ENCODE results near the gene KLHL26. TPM values are rescaled to one million over a fixed set of nuclear protein-coding genes. Genes with fewer than 3 reads are reported as not detected.
A peak's percentile ranks its signal among the peaks of the same experiment; 100 is the strongest.

The KLHL26 gene
- total and polyA plus RNA-seq, 9 of the 15 experiments (the other 6 are each of a cell fraction or from before 2014, with no cell fraction given) = 0.13 to 13.3 (median 1.4) TPM

GRCh38 chr19:18588611-18589379 is 48.0 kb upstream of the KLHL26 start, which contains the start of gene REX1BD (continued):
- peak in 1 of 2 experiments; percentile 84; a peak in 1 of 4 replicates for TF ChIP-seq BCLAF1 (IDR thresholded peaks at IDR 0.05; ENCODE audit: borderline replicate concordance in 1 of 2, control insufficient read depth in 1 of 2, low read depth in 2 of 2, low read length in 1 of 2)
- no peak; the same call in 1 of the 2 replicates for TF ChIP-seq ZNF121 (CRISPR knock-in tag; conservative IDR thresholded peaks at IDR 0.05)
- TF ChIP-seq, protein P1, sequence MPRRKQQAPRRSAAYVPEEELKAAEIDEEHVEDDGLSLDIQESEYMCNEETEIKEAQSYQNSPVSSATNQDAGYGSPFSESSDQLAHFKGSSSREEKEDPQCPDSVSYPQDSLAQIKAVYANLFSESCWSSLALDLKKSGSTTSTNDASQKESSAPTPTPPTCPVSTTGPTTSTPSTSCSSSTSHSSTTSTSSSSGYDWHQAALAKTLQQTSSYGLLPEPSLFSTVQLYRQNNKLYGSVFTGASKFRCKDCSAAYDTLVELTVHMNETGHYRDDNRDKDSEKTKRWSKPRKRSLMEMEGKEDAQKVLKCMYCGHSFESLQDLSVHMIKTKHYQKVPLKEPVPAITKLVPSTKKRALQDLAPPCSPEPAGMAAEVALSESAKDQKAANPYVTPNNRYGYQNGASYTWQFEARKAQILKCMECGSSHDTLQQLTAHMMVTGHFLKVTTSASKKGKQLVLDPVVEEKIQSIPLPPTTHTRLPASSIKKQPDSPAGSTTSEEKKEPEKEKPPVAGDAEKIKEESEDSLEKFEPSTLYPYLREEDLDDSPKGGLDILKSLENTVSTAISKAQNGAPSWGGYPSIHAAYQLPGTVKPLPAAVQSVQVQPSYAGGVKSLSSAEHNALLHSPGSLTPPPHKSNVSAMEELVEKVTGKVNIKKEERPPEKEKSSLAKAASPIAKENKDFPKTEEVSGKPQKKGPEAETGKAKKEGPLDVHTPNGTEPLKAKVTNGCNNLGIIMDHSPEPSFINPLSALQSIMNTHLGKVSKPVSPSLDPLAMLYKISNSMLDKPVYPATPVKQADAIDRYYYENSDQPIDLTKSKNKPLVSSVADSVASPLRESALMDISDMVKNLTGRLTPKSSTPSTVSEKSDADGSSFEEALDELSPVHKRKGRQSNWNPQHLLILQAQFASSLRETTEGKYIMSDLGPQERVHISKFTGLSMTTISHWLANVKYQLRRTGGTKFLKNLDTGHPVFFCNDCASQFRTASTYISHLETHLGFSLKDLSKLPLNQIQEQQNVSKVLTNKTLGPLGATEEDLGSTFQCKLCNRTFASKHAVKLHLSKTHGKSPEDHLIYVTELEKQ (CRISPR knock-in tag; IDR thresholded peaks at IDR 0.05) = no peak
- no peak for TF ChIP-seq ZNF12 (CRISPR knock-in tag; IDR thresholded peaks at IDR 0.05)
- TF ChIP-seq CBX3 (IDR thresholded peaks at IDR 0.05; ENCODE audit: borderline replicate concordance in 1 of 2, low read length in 2 of 2) = peak in 1 of 2 experiments; percentile 85; a peak in 1 of 3 replicates
- no peak for TF ChIP-seq ZNF175 (CRISPR knock-in tag; IDR thresholded peaks at IDR 0.05; ENCODE audit: low read depth)
- TF ChIP-seq, protein P2, sequence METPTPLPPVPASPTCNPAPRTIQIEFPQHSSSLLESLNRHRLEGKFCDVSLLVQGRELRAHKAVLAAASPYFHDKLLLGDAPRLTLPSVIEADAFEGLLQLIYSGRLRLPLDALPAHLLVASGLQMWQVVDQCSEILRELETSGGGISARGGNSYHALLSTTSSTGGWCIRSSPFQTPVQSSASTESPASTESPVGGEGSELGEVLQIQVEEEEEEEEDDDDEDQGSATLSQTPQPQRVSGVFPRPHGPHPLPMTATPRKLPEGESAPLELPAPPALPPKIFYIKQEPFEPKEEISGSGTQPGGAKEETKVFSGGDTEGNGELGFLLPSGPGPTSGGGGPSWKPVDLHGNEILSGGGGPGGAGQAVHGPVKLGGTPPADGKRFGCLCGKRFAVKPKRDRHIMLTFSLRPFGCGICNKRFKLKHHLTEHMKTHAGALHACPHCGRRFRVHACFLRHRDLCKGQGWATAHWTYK (CRISPR knock-in tag; IDR thresholded peaks at IDR 0.05) = no peak; the same call in 1 of the 2 replicates
- TF ChIP-seq RAD21 (CRISPR knock-in tag; conservative IDR thresholded peaks at IDR 0.05 in 1 of 2, IDR thresholded peaks at IDR 0.05 in 1 of 2) = peak; percentile 28 to 30; a peak in 3 of 4 replicates
- no peak for TF ChIP-seq TAF9B (IDR thresholded peaks at IDR 0.05; ENCODE audit: partially characterized antibody)
- no peak for TF ChIP-seq THRB (CRISPR knock-in tag; conservative IDR thresholded peaks at IDR 0.05)
- peak; percentile 74; the same call in 1 of the 2 replicates for TF ChIP-seq E2F5 (CRISPR knock-in tag; IDR thresholded peaks at IDR 0.05)
- no peak for TF ChIP-seq ZNF77 (CRISPR knock-in tag; IDR thresholded peaks at IDR 0.05)
- no peak for TF ChIP-seq BRF1 (IDR thresholded peaks at IDR 0.05; ENCODE audit: borderline replicate concordance, extremely low read depth, insufficient read length)
